NCI-H2196 treated with DMSO at 0.1 percent for 48 hours (cell line): ENCODE data around the gene SIRT2.
"Not testable (repeated sequence)": the region's sequence is repeated elsewhere in the genome, so short reads cannot be mapped to it uniquely, and the experiment has no call there.

Source experiments
- DNase-seq: peaks from one replicate; lab custom pipeline; 2025; ENCODE audit not compliant: unreplicated experiment; lab: John Stamatoyannopoulos, UW

The SIRT2 gene

DNA sequence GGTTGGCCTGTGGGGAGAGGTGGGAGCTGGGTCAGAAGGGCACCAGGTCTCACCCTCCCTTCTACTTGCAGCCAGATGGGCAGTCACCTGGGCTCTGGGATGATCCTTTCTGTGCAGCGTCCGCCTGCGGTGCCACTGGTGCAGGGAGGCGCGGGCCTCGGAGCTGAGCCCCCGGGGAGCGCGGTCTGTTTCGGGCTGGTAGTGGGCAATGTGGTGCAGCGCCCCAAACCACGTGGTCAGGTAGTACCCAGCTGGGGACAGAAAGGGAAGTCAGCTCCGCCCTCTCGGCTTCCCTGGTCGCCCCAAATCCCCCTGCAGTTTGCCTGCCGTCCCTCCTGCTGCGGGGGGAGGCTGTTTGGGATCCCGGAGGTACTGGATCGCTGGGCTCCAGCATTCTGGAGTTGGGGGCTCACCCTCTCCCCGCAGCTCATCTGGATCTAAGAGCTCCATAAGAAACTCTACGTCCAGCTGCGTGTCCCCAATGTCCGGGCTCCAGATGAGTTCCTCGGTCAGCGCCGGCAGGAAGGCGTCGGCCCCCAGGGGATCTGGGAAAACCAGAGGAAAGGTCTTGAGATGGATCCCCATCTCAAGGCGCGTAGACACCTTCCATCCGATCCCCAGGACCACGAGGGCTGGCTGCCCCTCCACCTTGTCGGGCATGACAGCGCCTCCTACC lies 30.1 kb downstream of the SIRT2 start:
- DNase-seq = no peak

DNA sequence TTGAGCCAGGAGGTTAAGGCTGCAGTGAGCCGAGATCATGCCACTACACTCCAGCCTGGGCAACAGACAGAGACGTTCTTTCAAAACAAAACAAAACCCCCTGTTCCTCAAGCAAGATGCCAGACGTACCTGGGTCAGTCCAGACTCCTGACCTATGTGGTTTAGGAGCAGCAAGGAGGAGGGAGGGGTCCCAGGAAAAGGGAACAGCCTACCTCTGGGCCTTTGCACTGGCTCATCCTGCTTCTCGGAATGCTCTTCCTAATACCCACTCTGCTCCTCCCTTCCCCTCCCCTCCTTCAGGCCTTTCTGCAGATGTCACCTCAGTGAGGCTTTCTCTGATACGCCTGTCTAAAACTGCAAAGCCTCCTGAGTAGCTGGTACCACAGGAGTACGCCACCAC lies 30.9 kb downstream of the SIRT2 start:
- no peak for DNase-seq

- DNase-seq = no peak
These were observed 32.1 kb downstream of the SIRT2 start for GRCh38 chr19:38867171-38867780.

GRCh38 chr19:38862321-38863059 lies 36.9 kb downstream of the SIRT2 start:
- peak; percentile 79 for DNase-seq

DNA sequence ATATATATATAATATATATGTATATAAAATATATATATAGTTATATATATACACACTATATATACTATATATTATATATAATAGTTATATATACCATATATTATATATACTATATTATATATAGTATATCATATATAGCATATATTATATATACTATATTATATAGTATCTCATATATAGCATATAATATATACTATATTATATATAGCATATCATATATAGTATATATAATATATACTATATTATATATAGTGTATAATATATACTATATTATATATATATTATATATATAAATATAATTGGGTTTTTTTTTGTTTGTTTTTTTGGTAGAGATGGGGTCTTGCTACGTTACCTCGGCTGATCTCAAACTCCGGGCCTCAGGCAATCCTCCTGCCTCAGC lies 38.0 kb downstream of the SIRT2 start:
- no peak for DNase-seq

DNA sequence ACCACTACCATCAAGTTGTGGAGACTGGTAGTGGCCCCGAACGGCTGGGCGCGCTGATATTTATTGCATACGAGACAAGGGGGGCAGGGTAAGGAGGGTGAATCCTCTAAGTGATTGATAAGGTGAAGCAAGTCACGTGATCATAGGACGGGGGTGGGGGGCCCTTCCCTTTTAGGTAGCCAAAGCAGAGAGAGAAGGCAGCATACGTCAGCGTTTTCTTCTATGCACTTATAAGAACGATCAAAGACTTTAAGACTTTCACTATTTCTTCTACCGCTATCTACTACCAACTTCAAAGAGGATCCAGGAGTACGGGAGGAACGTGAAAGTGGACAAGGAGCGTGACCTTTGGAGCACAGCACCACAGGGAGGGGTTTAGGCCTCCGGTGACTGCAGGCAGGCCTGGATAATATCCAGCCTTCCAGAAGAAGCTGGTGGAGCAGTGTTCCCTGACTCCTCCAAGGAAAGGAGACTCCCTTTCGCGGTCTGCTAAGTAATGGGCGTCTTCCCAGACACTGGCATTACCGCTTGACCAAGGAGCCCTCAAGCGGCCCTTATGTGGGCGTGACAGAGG lies 39.7 kb downstream of the SIRT2 start:
- not testable (repeated sequence) for DNase-seq

DNA sequence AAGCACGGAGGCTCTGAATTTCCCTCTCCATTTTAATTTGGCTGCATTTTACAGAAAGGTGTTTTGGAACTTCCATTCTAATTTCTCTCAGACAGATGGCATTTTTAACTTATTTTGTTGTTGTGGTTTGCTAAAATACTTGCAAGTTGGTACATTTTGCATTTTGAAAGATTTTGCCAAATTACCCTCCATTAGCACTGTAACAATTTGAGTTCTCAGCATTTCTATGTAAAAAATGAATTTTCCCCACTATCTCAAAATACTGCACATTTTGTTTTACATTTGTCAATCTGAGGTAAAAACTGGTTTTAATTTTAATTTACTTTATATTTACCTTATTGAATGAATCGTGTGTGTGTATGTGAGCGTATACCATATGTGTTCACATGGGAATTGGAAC lies 42.6 kb downstream of the SIRT2 start:
- no peak for DNase-seq

DNA sequence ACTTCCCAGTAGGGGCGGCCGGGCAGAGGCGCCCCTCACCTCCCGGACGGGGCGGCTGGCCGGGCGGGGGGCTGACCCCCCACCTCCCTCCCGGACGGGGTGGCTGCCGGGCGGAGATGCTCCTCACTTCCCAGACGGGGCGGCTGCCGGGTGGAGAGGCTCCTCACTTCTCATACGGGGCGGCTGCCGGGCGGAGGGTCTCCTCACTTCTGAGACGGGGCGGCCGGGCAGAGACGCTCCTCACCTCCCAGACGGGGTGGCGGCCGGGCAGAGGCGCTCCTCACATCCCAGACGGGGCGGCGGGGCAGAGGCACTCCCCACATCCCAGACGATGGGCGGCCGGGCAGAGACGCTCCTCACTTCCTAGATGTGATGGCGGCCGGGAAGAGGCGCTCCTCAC lies 43.7 kb downstream of the SIRT2 start:
- not testable (repeated sequence) for DNase-seq

DNA sequence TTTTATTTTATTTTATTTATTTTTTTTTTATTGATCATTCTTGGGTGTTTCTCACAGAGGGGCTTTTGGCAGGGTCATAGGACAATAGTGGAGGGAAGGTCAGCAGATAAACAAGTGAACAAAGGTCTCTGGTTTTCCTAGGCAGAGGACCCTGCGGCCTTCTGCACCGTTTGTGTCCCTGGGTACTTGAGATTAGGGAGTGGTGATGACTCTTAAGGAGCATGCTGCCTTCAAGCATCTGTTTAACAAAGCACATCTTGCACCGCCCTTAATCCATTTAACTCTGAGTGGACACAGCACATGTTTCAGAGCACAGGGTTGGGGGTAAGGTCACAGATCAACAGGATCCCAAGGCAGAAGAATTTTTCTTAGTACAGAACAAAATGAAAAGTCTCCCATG lies 44.5 kb downstream of the SIRT2 start:
- not testable (repeated sequence) for DNase-seq

DNA sequence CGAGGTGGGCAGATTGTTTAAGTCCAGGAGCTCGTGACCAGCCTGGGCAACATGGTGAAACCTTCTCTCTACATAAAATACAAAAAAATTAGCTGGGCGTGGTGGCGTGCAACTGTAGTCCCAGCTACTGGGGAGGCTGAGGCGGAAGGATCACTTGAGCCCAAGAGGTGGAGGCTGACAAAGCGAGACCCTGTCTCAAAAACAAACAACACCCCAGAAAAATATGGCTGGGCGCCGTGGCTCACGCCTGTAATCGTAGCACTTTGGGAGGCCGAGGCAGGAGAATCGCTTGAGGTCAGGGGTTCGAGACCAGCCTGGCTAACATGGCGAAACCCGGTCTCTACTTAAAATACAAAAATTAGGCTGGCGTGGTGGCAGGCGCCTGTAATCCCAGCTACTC lies 46.2 kb downstream of the SIRT2 start:
- DNase-seq = no peak

DNA sequence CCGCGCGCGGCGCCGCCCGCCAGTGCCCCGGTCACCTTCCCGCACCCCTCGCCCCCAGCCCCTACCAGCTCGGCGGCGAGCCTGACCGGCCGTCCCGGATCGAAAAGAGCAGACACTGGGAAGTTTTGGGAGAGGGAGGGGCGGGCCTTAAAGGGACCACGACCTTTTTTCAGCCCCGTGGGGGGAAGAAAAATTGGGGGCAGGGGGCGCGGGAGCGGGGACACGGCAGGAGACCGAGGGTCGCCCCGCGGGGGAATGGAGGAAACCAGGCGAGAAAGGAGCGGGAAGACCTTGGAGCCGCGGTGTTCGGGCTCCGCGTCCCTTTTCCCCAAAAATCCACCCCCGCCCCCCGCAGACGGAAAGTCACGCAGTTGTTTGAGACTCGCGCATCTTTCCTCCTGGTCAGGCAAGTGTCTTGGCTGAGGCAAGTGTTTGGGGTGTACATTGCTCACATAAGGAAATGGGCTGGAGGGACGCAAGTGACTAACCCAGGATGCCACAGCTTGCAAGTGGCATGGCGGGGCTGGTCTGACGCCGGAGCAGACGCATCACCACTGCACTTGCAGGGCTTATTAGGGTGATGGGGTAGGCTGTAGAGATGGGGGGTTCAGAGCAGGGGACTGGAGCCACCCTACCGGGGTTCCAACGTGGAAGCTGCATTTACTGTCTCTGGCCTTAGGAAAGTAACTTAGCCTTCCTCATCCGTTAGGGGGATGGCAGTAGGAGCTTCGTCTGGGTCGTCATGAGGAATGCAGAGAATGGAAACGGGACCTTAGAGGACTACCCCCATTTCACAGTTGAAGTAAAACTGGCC lies 47.0 kb downstream of the SIRT2 start:
- DNase-seq = no peak

- peak; percentile 77 for DNase-seq
These were observed 47.7 kb downstream of the SIRT2 start for GRCh38 chr19:38851622-38852230.

DNA sequence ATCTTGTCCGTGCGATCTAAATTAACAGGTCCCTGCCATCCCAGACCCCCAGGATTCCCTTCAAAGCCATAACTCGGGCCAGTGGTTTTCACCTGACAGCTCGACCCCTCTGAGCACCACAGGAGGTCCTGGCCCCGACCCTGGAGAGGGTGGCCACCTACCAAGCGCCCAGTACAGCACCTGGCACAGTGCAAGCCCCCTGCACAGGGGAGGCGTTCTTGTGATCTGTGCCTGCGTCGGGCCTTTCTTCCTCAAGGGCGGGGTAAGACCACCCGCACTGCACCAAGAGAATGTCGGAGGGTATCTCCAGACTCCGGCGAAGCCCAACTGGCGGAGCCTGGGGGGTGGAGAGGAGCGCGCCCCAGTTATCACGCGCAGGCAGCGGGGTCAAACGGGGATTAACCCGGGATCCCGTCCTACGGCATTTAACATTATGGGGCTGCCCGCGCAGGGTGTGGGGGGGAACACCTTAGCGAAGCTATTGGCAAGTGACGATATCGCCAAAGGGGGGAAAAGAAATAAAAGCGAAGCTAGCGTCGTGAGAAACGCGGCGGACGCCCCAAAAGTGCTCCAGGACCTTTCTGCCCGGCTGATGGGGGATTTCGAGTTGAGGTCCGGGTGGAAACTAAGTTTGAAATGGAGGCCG lies 48.3 kb downstream of the SIRT2 start:
- no peak for DNase-seq

DNA sequence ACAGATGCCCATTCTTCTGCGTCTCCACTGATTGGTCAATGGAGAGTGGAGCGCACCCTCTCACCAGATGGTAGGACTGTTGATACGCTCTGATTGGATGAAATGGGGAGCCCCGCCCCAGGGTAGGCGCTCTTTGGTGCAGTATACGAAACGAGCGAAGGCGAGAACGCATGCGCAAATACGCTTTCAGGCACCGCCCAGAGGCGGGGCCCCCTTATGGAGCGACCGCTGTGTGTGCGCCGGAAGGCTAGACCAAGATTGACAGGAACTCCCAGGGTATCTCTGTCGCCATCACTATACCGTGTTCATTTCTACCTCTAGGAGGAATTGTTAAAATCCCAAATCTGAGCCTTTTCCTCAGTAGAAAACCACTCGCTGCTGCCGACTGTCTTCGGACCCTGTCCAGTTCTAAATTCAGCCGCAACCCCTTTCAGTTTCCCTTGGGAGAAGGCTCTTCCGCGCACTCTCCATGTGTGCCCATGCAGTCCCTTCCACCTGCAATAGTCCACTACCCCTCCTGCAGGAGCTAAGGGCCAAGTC lies 48.9 kb downstream of the SIRT2 start:
- DNase-seq = no peak

DNA sequence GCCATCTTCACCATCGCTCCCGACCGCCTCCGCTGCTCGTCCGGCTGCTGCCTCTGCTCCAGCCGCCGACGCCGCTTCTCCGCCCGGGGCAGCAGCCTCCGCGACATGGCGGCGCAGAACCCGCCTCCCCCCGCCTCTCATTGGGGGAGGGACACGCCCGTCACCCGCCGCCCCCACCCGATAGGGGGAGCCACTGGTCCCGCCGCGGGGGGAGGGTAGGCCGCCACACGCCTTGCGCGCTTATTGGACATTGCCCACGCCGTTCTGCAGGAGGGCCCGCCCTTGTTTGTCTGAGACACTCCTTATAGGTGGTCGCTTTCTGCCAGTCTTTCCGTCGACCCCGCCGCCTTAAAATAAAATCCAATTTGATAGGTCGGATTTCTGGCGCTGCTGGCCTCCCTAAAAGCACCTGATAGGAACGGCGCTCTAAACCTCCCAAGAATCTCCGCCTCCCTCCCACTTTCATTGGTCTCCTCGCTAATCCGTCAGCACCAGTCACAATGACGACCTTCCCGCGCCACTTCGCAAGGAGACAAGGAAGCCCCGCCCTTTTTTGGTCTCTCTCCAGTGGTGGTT lies 49.5 kb downstream of the SIRT2 start, which contains the start of gene HNRNPL:
Gene HNRNPL, minus strand, starts transcription at position 127 of the 576 bp plus-strand sequence. Its CDS starts 20 bp downstream, at position 107.
- DNase-seq = peak; percentile 100

- DNase-seq = peak; percentile 92
These were observed 50.1 kb downstream of the SIRT2 start for GRCh38 chr19:38849147-38849859.

DNA sequence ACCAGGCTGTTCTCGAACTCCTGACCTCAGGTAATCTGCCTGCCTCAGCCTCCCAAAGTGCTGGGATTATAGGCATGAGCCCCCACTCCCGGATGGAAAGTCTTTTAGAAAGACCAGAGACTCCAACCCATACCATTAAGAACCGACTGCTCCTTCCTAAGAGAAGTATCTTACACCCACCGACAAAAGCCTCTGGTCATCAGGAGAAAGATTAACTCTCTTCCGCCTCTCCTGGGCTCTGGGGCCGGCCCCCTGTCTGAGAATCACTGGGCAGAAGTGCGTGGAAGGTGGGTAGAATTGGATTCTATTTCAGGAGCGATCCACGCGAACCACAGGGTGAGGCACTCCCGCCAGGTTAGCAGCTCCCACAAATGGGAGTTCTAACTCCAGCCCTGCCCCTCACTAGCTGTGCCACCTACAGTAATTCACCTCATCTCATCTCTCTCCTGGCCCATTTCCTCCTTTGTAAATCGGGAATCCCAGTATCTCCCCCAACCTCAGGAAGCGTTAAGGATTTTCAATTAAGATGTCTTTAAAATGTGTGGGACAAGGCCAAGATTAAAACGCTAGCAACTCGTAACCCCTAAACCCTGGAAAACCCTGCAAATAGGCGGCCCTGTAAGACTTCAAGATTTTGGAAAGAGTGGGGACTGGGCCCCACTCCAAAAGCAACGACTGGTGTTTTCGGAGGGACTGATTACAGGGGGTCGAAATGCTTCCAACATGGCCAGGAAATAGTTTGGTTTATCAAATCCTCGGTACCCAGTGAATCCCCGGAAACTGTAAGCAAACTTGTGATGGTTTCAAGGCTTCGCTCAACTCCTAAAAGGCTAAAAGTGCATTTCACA lies 50.9 kb downstream of the SIRT2 start:
- DNase-seq = no peak

GRCh38 chr19:38846097-38846496 lies 53.3 kb downstream of the SIRT2 start:
- no peak for DNase-seq
